GM21825 (cell line): ENCODE results near the gene PRDM15.

ENCODE experiments used
- ATAC-seq: cut with Tn5 transposase; IDR thresholded peaks from one replicate; pipeline ENCODE4 v1.9.1; 2021; ENCODE audit warnings: mild to moderate bottlenecking, moderate library complexity; ENCODE audit not compliant: unreplicated experiment

The PRDM15 gene

DNA sequence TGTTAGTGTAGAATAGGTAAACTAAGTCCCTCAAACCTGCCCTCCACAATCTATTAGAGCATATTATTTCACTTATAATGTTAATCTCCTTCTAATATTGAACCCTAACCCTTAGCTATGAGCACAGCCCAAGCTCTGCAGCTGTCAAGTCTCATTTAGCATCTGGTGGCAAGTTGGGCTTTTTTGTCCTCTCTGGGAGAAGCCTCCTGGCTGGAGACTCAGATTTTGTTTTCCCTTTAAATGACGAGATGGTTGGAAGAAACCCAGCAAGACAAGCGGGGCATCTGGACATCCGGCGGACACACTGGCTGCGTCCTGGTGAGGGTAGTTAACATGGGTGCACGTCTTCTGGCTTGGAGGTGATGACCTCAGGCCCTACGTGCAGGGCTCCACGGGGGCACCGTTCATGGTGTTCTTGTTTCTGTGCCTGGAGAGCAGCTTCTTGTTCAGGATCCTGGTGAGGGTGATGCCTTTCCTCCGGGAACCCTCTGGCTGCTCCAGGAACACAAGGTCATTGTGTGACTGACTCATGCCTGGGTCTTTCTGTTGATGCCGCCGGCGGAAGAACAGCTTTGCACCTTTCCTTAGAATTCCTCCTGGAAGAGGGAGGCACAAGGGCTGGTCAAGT lies 9.7 kb upstream of the PRDM15 start:
- no peak for ATAC-seq

DNA sequence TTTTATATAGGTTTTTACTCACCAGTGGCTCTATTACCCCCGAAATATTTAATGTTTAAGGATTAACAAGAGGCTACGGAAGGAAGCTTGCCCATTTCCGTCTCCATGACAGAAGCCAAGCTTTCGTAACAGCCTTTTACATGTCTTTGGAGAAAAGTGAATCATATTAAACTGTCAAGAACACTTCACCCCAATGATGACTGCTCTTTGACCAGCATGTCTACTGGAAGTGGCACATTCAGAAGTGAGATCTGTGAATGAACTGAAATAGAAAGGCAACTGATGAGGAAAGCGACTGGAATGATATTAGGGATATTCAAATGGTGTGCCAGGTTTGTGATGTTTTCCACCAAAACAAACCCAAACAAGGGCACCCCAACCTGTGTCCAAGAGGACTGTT lies 8.5 kb upstream of the PRDM15 start:
- ATAC-seq, result no peak

DNA sequence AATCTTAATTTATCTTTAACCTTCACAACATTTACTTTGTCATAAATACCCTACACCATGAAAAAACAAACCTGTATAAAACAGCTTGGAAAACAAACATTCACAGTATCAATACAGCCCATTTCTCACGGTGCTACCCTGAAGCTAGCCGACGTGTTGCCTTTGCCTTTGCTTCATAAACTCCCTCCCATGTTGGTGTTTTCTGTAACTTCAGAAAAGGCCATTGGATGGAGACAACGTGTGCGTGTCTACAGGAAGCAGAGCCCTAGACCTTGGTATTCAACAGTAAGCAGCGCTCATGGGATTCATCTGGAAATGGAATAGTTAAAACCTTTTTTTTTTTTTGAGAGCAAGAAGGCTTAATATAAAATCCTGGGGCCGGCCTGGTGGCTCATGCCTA lies 7.2 kb upstream of the PRDM15 start:
- ATAC-seq, result no peak

DNA sequence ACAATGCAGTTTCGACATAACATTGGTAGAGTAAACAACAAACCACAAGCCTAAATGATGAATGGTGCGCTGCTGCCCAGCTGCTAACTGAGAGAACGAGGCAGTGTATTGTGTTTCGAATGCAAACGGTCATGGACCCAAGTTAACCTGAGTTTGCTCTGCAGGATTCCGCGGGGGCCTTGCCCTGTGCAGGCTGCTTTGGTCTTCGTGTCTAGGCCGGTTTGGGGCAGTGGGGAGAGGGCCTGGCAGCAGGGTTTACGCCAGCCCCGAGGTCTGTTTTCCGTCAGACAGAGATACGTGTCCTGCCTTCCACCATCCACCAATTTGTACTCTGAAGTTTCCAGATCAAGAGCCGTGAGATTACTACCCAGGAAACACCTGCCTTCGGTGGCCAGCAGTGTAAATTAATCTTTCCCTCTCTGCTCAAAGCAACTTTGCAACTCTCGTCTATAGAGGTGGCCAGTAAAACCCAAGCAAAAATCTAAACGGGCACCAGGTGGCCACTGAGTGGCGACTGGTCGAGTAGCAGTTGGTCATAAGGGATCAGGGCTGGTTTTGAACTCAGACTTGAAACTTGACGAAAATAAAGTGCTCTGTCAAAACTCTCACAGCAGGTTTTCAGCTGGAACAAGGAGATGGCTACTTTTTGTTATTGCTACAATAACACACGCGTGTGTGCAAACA lies 6.3 kb upstream of the PRDM15 start:
- no peak for ATAC-seq

DNA sequence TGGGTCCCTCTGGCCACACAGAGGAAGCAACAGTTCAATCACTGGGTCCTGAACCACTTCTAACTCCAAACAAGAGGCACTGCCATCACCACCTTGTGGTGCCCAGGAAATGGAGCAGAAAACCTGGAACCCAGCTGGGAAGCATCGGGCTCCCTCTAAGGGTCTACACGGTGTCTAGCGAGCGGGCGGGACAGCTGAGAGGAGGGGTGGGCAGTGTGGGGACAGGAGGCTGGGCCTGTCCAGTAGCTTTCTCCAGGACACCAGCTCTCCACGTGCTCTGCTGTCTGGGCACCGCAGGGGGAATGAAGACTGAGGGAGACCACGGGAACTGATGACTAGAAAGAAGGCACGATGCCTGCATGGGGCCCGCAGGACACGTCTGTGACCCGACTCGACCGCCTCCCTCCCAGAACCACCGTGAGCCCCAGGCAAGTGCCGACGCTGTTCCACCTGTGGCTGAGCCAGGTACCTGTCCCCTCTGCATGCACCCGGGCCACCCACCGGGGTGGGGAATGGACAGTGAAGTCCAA lies 5.4 kb upstream of the PRDM15 start:
- ATAC-seq, result no peak

DNA sequence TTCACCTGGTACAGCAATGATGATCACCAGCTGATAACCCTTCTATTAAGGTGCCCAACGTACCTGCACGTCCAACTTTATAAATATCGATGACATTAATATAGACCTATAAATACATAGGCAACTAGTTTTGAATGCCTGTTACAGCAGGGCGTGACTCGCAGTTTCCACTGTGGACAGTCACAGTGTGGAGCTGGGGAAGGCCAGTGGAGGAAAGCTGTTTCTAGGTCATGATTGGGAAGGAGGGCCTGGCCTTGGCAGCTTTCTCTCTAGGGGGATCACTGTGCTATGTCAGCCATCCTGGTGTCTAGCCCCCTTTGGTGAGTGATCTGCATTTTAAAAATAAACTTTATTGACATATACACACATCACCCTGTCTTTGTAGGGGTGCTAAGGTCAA lies 4.4 kb upstream of the PRDM15 start:
- no peak for ATAC-seq

DNA sequence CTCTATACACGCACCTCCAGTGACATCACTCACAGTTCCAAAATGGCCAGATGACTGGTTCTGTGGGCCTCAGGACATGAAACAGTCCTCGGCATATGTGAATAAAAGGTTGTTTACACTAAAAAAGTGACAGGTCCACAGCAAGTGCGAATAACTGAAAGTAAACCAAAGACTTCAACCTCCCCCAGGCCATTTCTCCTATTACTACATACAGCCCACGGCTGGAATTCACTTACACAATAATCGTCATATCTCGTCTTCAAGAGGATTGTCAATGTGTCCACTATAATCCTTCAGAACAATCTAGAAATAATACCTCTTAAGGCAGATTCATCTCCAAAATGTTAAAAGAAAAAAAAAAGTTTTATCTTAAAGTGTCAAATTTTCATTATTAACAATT lies 1.9 kb upstream of the PRDM15 start:
- ATAC-seq, result no peak

DNA sequence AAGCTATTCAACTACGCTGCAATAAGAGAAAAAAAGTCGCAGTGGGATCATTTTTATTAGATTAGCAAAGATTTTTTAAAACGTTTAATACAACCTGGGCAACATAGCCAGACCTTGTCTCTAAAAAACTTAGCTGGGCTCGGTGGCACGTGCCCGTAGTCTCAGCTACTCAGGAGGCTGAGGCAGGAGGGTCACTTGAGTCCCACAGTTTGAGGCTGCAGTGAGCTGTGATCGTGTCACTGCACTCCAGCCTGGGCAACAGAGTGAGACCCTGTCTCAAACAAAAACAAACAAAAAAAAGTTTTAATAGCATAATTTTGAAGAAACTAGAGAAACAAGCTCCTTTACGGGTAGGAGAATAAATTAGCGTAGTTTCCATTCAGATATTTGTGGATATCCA lies 1.0 kb upstream of the PRDM15 start:
- no peak for ATAC-seq

DNA sequence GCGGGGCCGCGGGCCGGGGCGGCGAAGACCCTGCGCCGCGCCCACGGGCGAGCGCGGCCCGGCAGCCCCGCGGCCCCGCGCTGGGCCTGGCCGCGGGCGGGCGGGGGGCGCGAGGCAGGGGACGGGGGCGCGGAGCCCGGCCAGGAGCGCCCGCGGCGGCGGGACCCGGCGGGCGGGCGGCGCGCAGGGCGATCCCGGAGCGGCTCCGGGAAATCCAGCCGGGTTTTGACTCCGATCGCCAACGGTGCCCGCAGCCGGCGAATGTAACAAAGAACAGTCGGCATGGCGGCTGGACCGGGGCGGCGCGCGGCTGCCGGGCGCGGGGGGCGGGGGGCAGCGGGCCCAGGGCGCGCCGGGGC lies 334 bp downstream of the PRDM15 start:
- ATAC-seq, result peak; percentile 45

DNA sequence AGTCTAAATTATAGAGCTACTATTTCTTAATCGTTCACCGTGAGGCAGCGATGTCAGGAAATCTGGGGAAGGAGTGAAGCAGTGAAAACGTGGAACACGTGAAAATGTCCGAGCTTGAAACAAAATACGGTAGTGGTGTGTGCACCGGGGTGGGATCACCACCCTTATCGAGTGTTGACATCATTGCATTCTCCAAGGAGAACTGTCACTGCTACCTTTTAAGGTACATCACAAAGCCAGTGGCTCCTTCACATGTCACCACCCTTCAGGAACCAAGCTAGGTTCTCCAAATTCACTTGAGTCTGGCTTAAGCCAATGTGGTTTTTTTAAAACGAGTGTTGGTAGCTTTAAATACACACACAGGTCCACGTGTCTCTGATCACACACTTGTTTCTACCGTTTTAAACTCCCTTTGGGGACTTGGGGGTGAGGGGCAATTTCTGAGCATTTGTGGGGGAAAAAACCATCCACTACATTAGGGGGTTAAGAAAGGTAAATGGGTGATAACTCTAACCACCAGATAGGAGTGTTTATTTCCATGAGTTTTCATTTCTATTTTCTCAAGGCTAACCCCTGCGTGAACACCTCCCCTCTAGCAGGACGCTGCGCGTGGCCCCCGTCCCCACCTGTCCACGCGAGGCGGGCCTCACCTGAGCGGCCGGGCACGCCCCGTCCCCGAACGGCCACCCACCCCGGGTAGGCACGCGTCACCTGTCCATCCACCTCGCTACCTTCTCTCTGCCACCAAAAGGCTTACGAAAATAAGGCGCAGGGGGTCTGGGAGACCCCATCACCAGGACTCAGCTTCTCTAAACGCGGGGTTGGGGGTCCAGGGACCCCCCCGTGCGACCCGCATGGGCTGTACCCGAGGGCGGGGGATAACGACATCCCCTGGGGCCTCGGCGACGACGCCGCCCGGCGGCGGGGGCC lies 978 bp downstream of the PRDM15 start:
- peak; percentile 27 for ATAC-seq

DNA sequence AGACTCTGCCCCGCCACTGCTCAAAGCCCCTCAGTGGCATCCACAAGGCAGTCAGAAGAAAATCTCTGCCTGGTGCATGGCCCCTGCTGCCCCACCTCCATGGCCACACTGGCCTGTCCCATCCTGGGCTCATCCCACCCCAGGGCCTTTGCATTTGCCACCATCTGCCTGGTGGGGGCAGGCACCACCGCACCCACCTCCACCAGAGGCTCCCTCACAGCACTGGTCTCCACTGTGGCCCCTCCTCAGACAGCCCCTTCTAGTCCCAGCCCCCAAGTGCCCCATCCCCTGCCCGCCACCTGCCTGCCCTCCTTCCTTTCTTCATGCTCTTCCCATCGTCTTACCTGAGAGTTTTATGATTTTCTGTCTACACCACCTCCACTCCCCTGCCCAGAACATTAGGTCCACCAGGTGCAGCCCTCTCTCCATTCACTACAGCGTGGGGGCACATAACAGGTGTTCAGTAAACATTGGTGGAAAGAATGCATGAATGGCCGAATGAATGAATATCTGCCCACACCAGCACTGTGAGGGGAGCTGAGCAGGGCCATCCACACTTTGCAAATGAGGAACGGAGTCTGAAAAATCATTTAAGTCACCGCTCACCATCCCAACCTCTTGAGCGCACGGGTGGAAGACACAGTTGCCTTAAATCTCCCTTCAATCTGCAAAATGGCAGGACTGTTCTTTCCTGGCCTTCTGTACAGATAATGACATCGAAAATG lies 2.1 kb downstream of the PRDM15 start:
- no peak for ATAC-seq

DNA sequence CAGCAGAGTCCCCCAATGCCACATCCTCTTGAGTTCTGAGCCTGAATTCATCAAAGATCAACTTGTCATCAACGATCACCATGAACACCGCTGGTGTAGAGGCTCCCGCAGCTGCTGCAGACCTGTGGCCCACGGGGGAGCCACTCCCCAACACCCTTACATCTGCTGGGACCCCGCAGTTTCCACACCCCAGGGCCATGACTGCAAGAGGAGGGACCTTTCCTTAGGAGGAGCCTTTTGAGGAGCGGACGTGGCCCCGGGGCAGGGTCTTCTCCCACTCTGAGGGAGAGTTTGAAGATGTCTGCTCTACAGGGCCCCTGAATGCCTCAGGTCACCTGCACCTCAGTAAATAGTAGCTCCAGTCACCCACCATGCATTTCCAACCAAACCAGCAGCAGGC lies 2.7 kb downstream of the PRDM15 start:
- no peak for ATAC-seq

DNA sequence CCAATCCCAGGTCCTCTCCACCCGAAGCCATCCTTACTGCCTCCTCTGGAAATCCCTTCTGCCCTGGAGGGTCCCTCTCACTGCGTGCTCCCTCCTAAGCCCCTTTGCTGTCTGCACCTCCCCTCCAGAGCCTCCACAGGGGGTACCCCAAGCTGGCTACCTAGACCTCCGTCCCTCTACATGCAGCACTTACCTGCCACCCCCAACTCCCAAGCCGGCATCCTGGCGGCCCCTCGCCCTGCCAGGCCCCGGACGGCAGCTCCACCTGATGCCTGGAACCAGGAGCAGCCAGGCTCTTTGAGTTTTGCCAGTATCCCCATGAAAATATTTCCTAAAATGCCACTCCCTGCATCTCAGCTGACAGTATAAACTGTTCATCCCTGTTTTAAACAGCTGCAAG lies 4.1 kb downstream of the PRDM15 start:
- no peak for ATAC-seq

DNA sequence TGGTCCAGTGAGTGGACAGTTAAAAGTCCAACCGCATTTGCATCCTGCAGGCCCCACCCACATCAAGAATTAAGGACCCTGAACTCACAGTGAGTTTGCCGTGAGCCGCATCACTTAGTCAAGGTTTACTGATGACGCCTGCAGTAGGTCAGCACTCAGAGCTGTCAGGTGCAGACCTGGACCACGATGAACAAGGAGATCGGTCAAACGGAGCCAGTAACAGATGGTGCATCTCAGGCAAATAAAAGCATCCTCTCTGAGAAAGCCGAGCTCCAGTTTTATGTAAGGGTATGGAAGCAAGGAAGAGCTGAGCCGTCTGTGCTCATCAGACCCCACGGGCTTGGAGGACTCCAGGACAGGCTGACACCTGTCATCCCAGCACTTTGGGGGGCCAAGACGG lies 4.5 kb downstream of the PRDM15 start:
- ATAC-seq, result no peak

DNA sequence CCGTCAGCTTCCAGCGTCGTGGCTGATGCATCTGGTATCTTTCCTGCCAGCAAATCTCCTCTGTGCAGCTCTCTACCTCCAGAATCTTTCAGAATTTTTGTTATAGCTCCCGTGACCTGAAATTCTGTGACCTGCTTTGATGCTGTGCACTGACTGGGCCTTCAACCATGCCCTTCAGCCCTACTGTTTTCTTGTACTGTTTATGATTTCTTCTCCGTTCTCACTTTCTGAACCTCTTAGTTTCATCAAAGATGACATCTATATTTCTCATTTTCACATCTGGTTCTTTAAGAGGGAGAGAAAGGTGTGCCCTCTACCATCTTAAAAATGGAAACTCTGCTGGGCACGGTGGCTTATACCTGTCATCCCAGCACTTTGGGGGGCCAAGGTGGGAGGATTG lies 5.7 kb downstream of the PRDM15 start:
- no peak for ATAC-seq

DNA sequence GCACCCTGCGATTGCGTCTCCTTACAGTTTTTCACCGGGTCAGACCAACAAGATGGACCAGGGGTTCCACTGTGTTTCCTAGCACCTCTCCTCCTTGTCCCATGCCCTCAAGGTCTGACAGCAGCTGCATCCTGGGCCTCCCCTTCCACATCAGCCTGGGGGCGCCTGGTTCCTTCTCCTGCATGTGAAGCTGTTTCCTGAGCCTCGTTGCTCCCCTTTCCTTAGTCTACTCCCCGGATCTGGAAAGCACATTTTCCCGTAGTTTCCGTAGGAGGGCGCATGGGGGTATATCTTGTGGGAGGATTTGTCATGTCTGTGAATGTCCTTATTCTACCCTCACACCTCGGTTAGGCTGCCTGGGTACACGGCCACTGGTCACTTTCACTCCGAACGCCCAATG lies 6.1 kb downstream of the PRDM15 start:
- ATAC-seq, result no peak

DNA sequence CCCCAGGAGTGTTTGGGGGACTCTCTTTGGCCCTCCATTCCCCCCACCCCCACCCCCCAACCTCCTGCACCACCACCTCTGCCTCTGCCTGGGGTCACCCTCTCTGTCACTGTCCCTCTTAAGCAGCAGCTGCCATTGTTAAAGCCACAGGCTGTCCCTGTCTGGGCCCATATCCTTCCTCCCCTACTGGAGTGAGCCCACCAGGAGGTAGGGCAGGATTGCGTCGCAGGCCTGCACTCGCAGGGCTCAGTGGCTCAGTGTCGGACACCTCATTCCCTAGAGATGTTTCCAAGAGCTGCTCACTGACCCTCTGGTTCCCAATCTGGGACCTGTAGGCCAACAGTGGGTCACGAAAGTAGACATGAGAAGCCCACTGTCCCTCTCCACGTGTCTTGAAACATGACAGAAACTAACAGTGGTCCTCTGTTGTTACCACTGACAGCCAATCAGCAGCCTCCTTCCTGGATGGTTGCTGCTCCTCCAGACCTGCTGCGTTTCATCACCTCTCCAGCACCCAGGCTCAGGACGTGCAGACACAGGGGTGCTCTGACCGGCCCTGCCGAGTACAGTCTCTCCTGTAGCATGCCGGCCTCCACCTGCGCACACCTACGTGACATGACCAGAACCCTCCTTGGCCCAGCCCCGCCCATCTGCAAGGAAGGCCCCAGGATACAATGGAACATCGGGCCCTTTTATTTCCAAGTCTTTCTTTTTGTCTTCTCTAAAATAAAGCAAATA lies 7.7 kb downstream of the PRDM15 start:
- ATAC-seq, result no peak

DNA sequence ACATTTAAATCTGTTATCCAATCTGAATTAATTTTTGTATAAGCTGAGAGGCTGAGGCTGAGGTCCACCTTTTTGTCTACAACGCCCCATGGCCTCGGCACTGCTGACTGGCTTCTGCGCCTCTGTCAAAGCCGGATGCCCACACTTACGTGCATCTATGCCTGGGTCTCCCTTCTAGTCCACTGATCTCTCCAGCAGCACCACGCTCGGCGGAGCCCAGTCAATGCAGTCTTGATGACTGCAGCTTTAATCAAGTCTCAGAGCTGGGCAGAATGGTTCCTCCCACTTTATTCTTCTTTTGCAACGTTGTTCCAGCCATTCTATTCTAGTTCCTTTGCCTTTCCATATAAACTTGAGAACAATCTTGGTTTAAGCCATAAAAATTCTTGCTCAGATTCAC lies 9.4 kb downstream of the PRDM15 start:
- no peak for ATAC-seq

DNA sequence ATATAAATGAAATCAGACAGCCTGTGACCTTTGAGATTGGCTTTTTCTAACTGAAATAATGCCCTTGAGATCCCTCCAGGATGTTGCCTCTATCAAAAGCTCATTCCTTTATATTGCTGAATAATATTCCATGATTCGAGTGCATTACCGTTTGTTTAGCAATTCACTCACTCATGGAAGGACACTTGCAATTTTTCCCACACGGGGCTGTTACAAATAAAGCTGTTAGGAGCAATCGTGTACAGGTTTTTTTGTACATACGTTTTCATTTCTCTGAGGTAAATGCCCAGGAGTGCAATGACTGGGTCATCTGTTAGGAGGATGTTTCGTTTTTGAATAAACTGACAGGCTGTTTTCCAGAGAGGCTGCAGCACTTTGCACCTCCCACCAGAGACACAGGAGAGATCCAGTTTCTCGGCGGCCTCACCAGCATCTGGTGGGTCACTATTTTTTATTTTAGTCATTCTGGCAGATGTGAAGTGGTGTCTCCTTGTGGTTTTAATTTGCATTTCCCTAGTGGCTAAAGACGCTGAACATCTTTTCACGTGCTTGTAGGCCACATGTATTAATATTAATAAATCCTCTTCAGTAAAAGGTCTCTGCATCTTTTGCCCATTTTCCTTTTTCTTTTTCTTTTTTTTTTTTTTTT lies 11.0 kb downstream of the PRDM15 start:
- peak; percentile 40 for ATAC-seq

DNA sequence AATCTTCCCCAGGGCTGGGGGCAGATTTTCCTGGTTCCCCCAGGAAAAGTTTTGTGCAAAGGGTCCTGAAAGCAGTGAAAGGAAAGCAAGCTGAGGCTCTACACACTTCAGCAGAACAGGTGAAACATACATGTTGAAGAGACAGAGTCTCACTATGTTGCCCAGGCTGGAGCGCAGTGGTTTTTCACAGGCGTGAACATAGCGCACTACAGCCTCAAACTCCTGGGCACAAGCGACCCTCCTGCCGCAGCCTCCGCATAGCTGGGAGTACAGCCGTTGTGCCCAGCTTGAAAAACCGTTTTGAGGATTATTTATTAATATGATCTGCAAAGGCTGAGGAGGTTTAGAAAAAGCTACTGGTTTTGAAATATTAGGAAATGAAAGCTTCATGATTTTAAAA lies 11.8 kb downstream of the PRDM15 start:
- no peak for ATAC-seq
